ENCODE data around the gene OIP5.
A peak's percentile ranks its signal among the peaks of the same experiment; 100 is the strongest.

DNA sequence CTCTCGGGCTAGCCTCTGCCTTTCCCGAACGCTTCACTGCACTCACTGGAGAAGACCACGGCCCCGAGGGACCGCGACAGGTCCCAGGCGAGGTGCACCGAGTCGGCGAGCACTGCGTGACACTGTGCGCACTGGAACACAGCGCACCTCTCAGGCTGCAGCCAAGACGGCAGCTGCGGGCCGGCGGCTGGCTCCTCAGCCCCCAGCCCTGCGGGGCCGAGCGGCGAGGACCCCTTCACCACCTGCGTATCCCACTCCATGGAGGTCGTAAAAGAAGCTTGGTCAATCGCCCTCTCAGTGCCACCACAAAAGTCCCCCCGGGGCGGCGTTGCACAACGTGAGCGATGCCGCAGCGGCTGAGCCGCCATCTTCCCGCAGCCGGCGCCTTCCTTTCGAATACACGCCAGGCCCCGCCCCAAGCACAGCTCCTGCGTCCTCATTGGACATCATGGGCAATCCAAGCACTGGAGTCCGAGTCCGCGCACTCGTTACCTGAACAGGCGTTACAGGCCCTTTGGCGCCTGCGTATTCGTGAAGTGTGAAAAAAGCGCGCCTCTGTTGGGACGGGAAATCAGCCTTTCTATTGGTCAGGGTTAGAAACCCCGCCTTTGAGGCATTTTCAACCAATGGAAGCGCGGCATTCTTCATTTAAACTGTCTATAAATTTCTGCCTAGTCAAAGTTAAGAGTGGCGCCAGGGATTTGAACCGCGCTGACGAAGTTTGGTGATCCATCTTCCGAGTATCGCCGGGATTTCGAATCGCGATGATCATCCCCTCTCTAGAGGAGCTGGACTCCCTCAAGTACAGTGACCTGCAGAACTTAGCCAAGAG, at the start of gene OIP5, which contains the start of gene NUSAP1:
- TF ChIP-seq, protein P1, sequence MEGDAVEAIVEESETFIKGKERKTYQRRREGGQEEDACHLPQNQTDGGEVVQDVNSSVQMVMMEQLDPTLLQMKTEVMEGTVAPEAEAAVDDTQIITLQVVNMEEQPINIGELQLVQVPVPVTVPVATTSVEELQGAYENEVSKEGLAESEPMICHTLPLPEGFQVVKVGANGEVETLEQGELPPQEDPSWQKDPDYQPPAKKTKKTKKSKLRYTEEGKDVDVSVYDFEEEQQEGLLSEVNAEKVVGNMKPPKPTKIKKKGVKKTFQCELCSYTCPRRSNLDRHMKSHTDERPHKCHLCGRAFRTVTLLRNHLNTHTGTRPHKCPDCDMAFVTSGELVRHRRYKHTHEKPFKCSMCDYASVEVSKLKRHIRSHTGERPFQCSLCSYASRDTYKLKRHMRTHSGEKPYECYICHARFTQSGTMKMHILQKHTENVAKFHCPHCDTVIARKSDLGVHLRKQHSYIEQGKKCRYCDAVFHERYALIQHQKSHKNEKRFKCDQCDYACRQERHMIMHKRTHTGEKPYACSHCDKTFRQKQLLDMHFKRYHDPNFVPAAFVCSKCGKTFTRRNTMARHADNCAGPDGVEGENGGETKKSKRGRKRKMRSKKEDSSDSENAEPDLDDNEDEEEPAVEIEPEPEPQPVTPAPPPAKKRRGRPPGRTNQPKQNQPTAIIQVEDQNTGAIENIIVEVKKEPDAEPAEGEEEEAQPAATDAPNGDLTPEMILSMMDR (IDR thresholded peaks at IDR 0.05): peak; percentile 40
- TF ChIP-seq EZH2 (IDR thresholded peaks at IDR 0.05; ENCODE audit: borderline replicate concordance, insufficient read depth, low read depth, low read length, poor library complexity, severe bottlenecking): no peak

Data from B cell (primary cell).